Activated T-helper 1 cell treated with anti-CD3 and anti-CD28 coated beads, Interleukin-2, amount 50 U/mL, for 16 hours (primary cell): ENCODE data around the gene CPNE9.

Experiments used
- DNase-seq, 2 donors: peaks; one replicate each; pipeline ENCODE4 v3.0.0-alpha.2; 2020; ENCODE audit warnings: low read depth in 1 of 2, low spot score in 1 of 2

The CPNE9 gene

GRCh38 chr3:9777694-9778021 is 74.0 kb downstream of the CPNE9 start:
- DNase-seq, result no peak

GRCh38 chr3:9778143-9779074 is 74.8 kb downstream of the CPNE9 start:
- peak in 1 of 2 donors; percentile 27 for DNase-seq

- no peak for DNase-seq
These were observed 75.5 kb downstream of the CPNE9 start for GRCh38 chr3:9779075-9779593.
